HepG2 (cell line): ENCODE results near the gene PSEN2. TPM values are rescaled to one million over a fixed set of nuclear protein-coding genes. Genes with fewer than 3 reads are reported as not detected.

Experiments used
- ATAC-seq: fragments of 200-7000 bp; cut with Tn5 transposase; 3 replicates; pipeline ENCODE4 v1.9.1; 2020; ENCODE audit warnings: mild to moderate bottlenecking, moderate library complexity
- BruUV-seq: library from RNA; stranded (reverse); fragments of 400-500 nt; replicated peaks from 2 replicates; lab custom pipeline; 2021; lab: Mats Ljungman, UMichigan
- CTCF ChIA-PET: fragments of 300-600 bp; formaldehyde crosslinking; extraction: SDS; loops from one replicate; lab custom pipeline; 2021; ENCODE audit warnings: low total read pairs, inconsistent platforms, low intra/inter-chr PET ratio; lab: Yijun Ruan, JAX
- POLR2A ChIA-PET: fragments of 350-600 bp; sonication (Branson Sonifier 250); formaldehyde crosslinking; loops from one replicate; lab custom pipeline; 2020; ENCODE audit warnings: antibody characterized with exemption, inconsistent platforms; lab: Yijun Ruan, JAX
- DNase-seq: peaks from one replicate; pipeline ENCODE4 v3.0.0-alpha.2; 2015; ENCODE audit warnings: low spot score
- FAIRE-seq: peaks from 3 replicates; lab custom pipeline; 2011; peaks lifted over from hg19 to GRCh38; lab: Jason Lieb, UNC
- H2AFZ ChIP-seq: one replicate; pipeline ENCODE4 v1.6.1; 2011; ENCODE audit warnings: low read length, inconsistent platforms
- H3K27ac ChIP-seq: fragments of 300-600 bp; 3 replicates; pipeline ENCODE4 v1.8.0; 2011; ENCODE audit warnings: mixed run types, mild to moderate bottlenecking, mixed read lengths, low read length, inconsistent platforms; ENCODE audit not compliant: insufficient read depth; ENCODE audit errors: extremely low read length
- H3K27me3 ChIP-seq, 2 experiments: fragments of 200-600 bp in 1 of 2; 2 replicates in 1 of 2; 3 replicates in 1 of 2; pipeline versions ENCODE4 v1.6.0 to v1.8.0; 2011; ENCODE audit warnings: low read length in 2 of 2, mild to moderate bottlenecking in 2 of 2, moderate library complexity in 2 of 2, inconsistent platforms in 1 of 2; ENCODE audit not compliant: insufficient read depth in 2 of 2, control insufficient read depth in 1 of 2
- H3K36me3 ChIP-seq, 2 experiments: fragments of 200-600 bp in 1 of 2; replicated peaks in 1 of 2; 2 replicates in 1 of 2; 3 replicates in 1 of 2; pipeline versions ENCODE4 v1.5.1 to v1.8.0; 2011; ENCODE audit warnings: low read length in 2 of 2, inconsistent platforms in 1 of 2; ENCODE audit not compliant: insufficient read depth in 2 of 2, control insufficient read depth in 1 of 2
- H3K4me1 ChIP-seq: 2 replicates; pipeline ENCODE4 v1.5.1; 2012; ENCODE audit warnings: low read length, inconsistent platforms; ENCODE audit not compliant: insufficient read depth
- H3K4me2 ChIP-seq: 2 replicates; pipeline ENCODE4 v1.6.0; 2011; ENCODE audit warnings: low read depth, low read length, inconsistent platforms
- H3K4me3 ChIP-seq, 3 experiments: fragments of 200-600 bp in 1 of 3; sonication (generic), shearing (Covaris generic) in 1 of 3; replicated peaks in 1 of 3; 2 replicates each; pipeline ENCODE4 v1.5.1; 2011 to 2016; ENCODE audit warnings: low read length in 3 of 3, inconsistent platforms in 2 of 3, low read depth in 2 of 3, mild to moderate bottlenecking in 2 of 3, control low read depth in 1 of 3, mixed read lengths in 1 of 3; ENCODE audit not compliant: insufficient read depth in 1 of 3
- H3K79me2 ChIP-seq: one replicate; pipeline ENCODE4 v1.6.1; 2011; ENCODE audit warnings: low read length, inconsistent platforms; ENCODE audit not compliant: insufficient read depth
- H3K9ac ChIP-seq: 2 replicates; pipeline ENCODE4 v1.6.0; 2011; ENCODE audit warnings: mild to moderate bottlenecking, low read depth, low read length, inconsistent platforms; ENCODE audit not compliant: insufficient read depth
- H3K9me3 ChIP-seq: 2 replicates; pipeline ENCODE4 v1.5.1; 2012; ENCODE audit warnings: mild to moderate bottlenecking, low read length
- H4K20me1 ChIP-seq: 2 replicates; pipeline ENCODE4 v1.6.0; 2011; ENCODE audit warnings: inconsistent platforms, mild to moderate bottlenecking, low read length, moderate library complexity; ENCODE audit not compliant: insufficient read depth
- CSRNP1 ChIP-seq: sonication (generic); formaldehyde crosslinking; IDR thresholded peaks from 2 replicates; pipeline ENCODE4 v1.8.1; 2023; ENCODE audit warnings: mild to moderate bottlenecking, missing genetic modification reagents
- DPF2 ChIP-seq: sonication (generic); formaldehyde crosslinking; IDR thresholded peaks from 2 replicates; pipeline ENCODE4 v1.4.0; 2020; ENCODE audit warnings: mild to moderate bottlenecking, low read depth, missing genetic modification reagents, borderline replicate concordance
- MXD4 ChIP-seq: IDR thresholded peaks from 2 replicates; pipeline ENCODE4 v1.6.1; 2016; ENCODE audit warnings: mild to moderate bottlenecking, missing biosample characterization, missing genetic modification reagents
- NPAS2 ChIP-seq: sonication (generic); formaldehyde crosslinking; IDR thresholded peaks from 2 replicates; pipeline ENCODE4 v1.8.0; 2022; ENCODE audit warnings: mild to moderate bottlenecking, missing genetic modification reagents, borderline replicate concordance
- RBFOX2 ChIP-seq: fragments of 200-400 bp; formaldehyde crosslinking; IDR thresholded peaks from 2 replicates; pipeline ENCODE4 v1.6.1; 2017; ENCODE audit warnings: low read depth, mild to moderate bottlenecking, low read length
- ZBTB39 ChIP-seq: sonication (generic); formaldehyde crosslinking; IDR thresholded peaks from 2 replicates; pipeline ENCODE4 v1.5.0; 2020; ENCODE audit warnings: missing genetic modification reagents
- ZBTB44 ChIP-seq: sonication (generic); formaldehyde crosslinking; IDR thresholded peaks from 2 replicates; pipeline ENCODE4 v1.4.0; 2020; ENCODE audit warnings: missing genetic modification reagents
- ZFP62 ChIP-seq: sonication (generic); formaldehyde crosslinking; IDR thresholded peaks from 2 replicates; pipeline ENCODE4 v1.4.0; 2020; ENCODE audit warnings: missing genetic modification reagents
- ZNF235 ChIP-seq: sonication (generic); formaldehyde crosslinking; IDR thresholded peaks from 2 replicates; pipeline ENCODE4 v1.8.1; 2023; ENCODE audit warnings: mild to moderate bottlenecking, missing genetic modification reagents, borderline replicate concordance
- ZNF337 ChIP-seq: sonication (generic); formaldehyde crosslinking; IDR thresholded peaks from 2 replicates; pipeline ENCODE4 v1.5.1; 2020; ENCODE audit warnings: missing genetic modification reagents, low read depth, mild to moderate bottlenecking, borderline replicate concordance
- ZNF530 ChIP-seq: sonication (generic); formaldehyde crosslinking; IDR thresholded peaks from 2 replicates; pipeline ENCODE4 v1.5.0; 2020; ENCODE audit warnings: low read depth, mild to moderate bottlenecking, missing genetic modification reagents
- ZNF615 ChIP-seq: sonication (generic); formaldehyde crosslinking; IDR thresholded peaks from 2 replicates; pipeline ENCODE4 v1.5.0; 2020; ENCODE audit warnings: mild to moderate bottlenecking, missing genetic modification reagents, borderline replicate concordance
- ZSCAN25 ChIP-seq: sonication (generic); formaldehyde crosslinking; IDR thresholded peaks from 2 replicates; pipeline ENCODE4 v1.8.0; 2022; ENCODE audit warnings: mild to moderate bottlenecking, missing genetic modification reagents
- WGBS: methylation state at CpG from one replicate; pipeline ENCODE4 v1.1.6; 2017; ENCODE audit warnings: low lambda C conversion rate; 5-methylcytosine and 5-hydroxymethylcytosine counted together
- in situ Hi-C: cut with HindIII; loops from 2 replicates; pipeline ENCODE4 v1.10.0; 2017; ENCODE audit warnings: low pct_unique_long_range_greater_than_20kb; ENCODE audit not compliant: extremely low pct_ligation_motif_present
- intact Hi-C: fragments of 100-400 bp; cut with micrococcal nuclease; formaldehyde crosslinking; loops from one replicate; pipeline ENCODE4 v1.10.0; 2022; ENCODE audit not compliant: unreplicated experiment
- polyA plus RNA-seq, 8 experiments: library from polyadenylated mRNA; depleted of rRNA in 3 of 8; stranded (reverse) in 7 of 8; unstranded in 1 of 8; fragments of >200 nt; fragmentation: Illumina TruSeq in 4 of 8; extraction: Trizol in 4 of 8; gene quantifications; 2 replicates each; pipeline versions ENCODE4 v1.2.1 to v1.2.3, GENCODE V29; 2011 to 2016; ENCODE audit warnings: low read depth in 4 of 8, missing spikeins in 1 of 8, mixed read lengths in 1 of 8; ENCODE audit not compliant: insufficient read depth in 1 of 8
- total RNA-seq, 5 experiments: library from RNA; depleted of rRNA; stranded (reverse); fragments of >200 nt; fragmentation: Illumina TruSeq; extraction: Trizol; gene quantifications; 2 replicates each; pipeline ENCODE4 v1.2.3, GENCODE V29; 2016; ENCODE audit warnings: low read depth in 1 of 5

The PSEN2 gene
- total and polyA plus RNA-seq, 2 of the 13 experiments (the other 11 are each of a cell fraction or from before 2014, with no cell fraction given): 5.9 to 13.1 TPM

GRCh38 chr1:226884966-226885820 is 14.8 kb downstream of the PSEN2 start:
- 94% methylated on average over 15 of the region's 20 CpGs for WGBS
- H3K79me2 ChIP-seq: no peaks in the 10 kb centered on the region
- no TSS peak for BruUV-seq
- intact Hi-C loops (no loop called here), in situ Hi-C loops (no loop called here)
- no peak for FAIRE-seq
- H4K20me1 ChIP-seq: no peaks in the 10 kb centered on the region
- POLR2A ChIA-PET: no interaction called here
- no peaks in the 10 kb centered on the region for H3K9me3 ChIP-seq
- no peaks in the 10 kb centered on the region for H3K4me1 ChIP-seq
- no peak for TF ChIP-seq MXD4 (CRISPR knock-in tag)
- no peak for TF ChIP-seq ZNF337 (CRISPR knock-in tag)
- no peak for TF ChIP-seq DPF2
- no peak for TF ChIP-seq RBFOX2
- TF ChIP-seq ZBTB39 (CRISPR knock-in tag): no peak
- TF ChIP-seq ZNF530: no peak
- no peak for TF ChIP-seq ZSCAN25 (CRISPR knock-in tag)
- TF ChIP-seq ZBTB44 (CRISPR knock-in tag): no peak
- no peak for TF ChIP-seq ZNF615 (CRISPR knock-in tag)
- TF ChIP-seq ZNF235: no peak
- no peak for TF ChIP-seq CSRNP1 (CRISPR knock-in tag)
- TF ChIP-seq ZFP62 (CRISPR knock-in tag): no peak
- TF ChIP-seq NPAS2: no peak
- H2AFZ ChIP-seq: no peak overlapping the region
- no peak for DNase-seq
- no peaks in the 10 kb centered on the region for H3K27me3 ChIP-seq
- peaks cover 7 to 19% of the 10 kb centered on the region in 2 experiments; a peak in 4 of 5 replicates for H3K36me3 ChIP-seq
- H3K9ac ChIP-seq: no peak overlapping the region
- H3K4me2 ChIP-seq: no peak overlapping the region
- H3K27ac ChIP-seq: no peak overlapping the region
- no peak overlapping the region for H3K4me3 ChIP-seq
- ATAC-seq: no peak
- CTCF ChIA-PET: no interaction called here
